ENCODE data around the gene TMEM258. TPM values are rescaled to one million over a fixed set of nuclear protein-coding genes. Genes with fewer than 3 reads are reported as not detected.
A peak's percentile ranks its signal among the peaks of the same experiment; 100 is the strongest.

Gene TMEM258
- total and polyA plus RNA-seq, 9 of the 15 experiments (the other 6 are each of a cell fraction or from before 2014, with no cell fraction given) = 97.2 to 856 (median 231) TPM

DNA sequence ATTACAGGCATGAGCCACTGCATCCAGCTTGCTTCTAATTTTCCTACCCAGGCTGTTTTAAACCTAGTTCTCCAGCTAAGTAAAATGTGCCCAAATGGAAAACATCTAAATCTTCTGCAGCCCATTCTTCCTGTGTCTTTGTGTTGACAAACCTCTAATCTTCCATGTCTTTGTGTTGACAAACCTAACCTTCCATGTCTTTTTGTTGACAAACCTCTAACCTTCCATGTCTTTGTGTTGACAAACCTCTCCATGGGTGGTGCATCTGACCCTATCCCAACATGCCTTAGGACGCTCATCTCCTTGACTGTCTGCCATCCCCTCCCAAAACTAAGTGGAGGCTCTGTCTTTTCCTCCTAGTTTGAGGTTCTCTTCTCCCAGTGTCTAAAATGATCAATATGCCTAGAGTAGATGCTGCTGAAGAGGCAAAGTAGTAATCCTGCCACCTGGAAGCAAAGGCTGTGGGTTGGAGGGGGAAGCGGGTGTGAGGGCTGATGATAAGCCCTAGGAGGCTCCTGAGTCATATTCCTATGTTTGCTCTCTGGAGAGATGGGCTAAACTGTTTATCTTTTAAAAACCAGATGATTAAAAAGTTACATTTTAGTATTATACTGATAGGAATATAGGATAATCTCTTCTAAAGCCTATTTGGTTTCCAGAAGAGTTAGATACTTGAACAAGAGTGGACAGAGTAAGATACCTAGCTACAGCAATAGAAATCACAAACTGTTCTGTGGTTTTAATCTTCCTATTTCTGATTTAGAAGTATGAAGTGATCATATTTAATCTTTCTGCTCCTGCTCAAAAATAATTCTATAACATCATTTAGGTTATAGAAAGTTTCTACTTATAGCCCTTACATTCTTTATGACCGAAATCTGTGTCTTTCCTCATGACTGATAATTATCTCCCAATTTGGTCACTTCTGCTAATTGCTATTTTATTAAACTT lies 8.2 kb upstream of the TMEM258 start (continued):
- TF ChIP-seq, protein P1, sequence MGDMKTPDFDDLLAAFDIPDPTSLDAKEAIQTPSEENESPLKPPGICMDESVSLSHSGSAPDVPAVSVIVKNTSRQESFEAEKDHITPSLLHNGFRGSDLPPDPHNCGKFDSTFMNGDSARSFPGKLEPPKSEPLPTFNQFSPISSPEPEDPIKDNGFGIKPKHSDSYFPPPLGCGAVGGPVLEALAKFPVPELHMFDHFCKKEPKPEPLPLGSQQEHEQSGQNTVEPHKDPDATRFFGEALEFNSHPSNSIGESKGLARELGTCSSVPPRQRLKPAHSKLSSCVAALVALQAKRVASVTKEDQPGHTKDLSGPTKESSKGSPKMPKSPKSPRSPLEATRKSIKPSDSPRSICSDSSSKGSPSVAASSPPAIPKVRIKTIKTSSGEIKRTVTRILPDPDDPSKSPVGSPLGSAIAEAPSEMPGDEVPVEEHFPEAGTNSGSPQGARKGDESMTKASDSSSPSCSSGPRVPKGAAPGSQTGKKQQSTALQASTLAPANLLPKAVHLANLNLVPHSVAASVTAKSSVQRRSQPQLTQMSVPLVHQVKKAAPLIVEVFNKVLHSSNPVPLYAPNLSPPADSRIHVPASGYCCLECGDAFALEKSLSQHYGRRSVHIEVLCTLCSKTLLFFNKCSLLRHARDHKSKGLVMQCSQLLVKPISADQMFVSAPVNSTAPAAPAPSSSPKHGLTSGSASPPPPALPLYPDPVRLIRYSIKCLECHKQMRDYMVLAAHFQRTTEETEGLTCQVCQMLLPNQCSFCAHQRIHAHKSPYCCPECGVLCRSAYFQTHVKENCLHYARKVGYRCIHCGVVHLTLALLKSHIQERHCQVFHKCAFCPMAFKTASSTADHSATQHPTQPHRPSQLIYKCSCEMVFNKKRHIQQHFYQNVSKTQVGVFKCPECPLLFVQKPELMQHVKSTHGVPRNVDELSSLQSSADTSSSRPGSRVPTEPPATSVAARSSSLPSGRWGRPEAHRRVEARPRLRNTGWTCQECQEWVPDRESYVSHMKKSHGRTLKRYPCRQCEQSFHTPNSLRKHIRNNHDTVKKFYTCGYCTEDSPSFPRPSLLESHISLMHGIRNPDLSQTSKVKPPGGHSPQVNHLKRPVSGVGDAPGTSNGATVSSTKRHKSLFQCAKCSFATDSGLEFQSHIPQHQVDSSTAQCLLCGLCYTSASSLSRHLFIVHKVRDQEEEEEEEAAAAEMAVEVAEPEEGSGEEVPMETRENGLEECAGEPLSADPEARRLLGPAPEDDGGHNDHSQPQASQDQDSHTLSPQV (IDR thresholded peaks at IDR 0.05) = peak; percentile 61
- TF ChIP-seq ZNF175 (CRISPR knock-in tag; IDR thresholded peaks at IDR 0.05; ENCODE audit: low read depth) = peak; percentile 46; the same call in 1 of the 2 replicates
- no peak for TF ChIP-seq FOXJ3 (CRISPR knock-in tag; IDR thresholded peaks at IDR 0.05)
- TF ChIP-seq, protein P2, sequence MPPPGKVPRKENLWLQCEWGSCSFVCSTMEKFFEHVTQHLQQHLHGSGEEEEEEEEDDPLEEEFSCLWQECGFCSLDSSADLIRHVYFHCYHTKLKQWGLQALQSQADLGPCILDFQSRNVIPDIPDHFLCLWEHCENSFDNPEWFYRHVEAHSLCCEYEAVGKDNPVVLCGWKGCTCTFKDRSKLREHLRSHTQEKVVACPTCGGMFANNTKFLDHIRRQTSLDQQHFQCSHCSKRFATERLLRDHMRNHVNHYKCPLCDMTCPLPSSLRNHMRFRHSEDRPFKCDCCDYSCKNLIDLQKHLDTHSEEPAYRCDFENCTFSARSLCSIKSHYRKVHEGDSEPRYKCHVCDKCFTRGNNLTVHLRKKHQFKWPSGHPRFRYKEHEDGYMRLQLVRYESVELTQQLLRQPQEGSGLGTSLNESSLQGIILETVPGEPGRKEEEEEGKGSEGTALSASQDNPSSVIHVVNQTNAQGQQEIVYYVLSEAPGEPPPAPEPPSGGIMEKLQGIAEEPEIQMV (tag; conservative IDR thresholded peaks at IDR 0.05; ENCODE audit: low read depth) = no peak
- TF ChIP-seq, protein P3, sequence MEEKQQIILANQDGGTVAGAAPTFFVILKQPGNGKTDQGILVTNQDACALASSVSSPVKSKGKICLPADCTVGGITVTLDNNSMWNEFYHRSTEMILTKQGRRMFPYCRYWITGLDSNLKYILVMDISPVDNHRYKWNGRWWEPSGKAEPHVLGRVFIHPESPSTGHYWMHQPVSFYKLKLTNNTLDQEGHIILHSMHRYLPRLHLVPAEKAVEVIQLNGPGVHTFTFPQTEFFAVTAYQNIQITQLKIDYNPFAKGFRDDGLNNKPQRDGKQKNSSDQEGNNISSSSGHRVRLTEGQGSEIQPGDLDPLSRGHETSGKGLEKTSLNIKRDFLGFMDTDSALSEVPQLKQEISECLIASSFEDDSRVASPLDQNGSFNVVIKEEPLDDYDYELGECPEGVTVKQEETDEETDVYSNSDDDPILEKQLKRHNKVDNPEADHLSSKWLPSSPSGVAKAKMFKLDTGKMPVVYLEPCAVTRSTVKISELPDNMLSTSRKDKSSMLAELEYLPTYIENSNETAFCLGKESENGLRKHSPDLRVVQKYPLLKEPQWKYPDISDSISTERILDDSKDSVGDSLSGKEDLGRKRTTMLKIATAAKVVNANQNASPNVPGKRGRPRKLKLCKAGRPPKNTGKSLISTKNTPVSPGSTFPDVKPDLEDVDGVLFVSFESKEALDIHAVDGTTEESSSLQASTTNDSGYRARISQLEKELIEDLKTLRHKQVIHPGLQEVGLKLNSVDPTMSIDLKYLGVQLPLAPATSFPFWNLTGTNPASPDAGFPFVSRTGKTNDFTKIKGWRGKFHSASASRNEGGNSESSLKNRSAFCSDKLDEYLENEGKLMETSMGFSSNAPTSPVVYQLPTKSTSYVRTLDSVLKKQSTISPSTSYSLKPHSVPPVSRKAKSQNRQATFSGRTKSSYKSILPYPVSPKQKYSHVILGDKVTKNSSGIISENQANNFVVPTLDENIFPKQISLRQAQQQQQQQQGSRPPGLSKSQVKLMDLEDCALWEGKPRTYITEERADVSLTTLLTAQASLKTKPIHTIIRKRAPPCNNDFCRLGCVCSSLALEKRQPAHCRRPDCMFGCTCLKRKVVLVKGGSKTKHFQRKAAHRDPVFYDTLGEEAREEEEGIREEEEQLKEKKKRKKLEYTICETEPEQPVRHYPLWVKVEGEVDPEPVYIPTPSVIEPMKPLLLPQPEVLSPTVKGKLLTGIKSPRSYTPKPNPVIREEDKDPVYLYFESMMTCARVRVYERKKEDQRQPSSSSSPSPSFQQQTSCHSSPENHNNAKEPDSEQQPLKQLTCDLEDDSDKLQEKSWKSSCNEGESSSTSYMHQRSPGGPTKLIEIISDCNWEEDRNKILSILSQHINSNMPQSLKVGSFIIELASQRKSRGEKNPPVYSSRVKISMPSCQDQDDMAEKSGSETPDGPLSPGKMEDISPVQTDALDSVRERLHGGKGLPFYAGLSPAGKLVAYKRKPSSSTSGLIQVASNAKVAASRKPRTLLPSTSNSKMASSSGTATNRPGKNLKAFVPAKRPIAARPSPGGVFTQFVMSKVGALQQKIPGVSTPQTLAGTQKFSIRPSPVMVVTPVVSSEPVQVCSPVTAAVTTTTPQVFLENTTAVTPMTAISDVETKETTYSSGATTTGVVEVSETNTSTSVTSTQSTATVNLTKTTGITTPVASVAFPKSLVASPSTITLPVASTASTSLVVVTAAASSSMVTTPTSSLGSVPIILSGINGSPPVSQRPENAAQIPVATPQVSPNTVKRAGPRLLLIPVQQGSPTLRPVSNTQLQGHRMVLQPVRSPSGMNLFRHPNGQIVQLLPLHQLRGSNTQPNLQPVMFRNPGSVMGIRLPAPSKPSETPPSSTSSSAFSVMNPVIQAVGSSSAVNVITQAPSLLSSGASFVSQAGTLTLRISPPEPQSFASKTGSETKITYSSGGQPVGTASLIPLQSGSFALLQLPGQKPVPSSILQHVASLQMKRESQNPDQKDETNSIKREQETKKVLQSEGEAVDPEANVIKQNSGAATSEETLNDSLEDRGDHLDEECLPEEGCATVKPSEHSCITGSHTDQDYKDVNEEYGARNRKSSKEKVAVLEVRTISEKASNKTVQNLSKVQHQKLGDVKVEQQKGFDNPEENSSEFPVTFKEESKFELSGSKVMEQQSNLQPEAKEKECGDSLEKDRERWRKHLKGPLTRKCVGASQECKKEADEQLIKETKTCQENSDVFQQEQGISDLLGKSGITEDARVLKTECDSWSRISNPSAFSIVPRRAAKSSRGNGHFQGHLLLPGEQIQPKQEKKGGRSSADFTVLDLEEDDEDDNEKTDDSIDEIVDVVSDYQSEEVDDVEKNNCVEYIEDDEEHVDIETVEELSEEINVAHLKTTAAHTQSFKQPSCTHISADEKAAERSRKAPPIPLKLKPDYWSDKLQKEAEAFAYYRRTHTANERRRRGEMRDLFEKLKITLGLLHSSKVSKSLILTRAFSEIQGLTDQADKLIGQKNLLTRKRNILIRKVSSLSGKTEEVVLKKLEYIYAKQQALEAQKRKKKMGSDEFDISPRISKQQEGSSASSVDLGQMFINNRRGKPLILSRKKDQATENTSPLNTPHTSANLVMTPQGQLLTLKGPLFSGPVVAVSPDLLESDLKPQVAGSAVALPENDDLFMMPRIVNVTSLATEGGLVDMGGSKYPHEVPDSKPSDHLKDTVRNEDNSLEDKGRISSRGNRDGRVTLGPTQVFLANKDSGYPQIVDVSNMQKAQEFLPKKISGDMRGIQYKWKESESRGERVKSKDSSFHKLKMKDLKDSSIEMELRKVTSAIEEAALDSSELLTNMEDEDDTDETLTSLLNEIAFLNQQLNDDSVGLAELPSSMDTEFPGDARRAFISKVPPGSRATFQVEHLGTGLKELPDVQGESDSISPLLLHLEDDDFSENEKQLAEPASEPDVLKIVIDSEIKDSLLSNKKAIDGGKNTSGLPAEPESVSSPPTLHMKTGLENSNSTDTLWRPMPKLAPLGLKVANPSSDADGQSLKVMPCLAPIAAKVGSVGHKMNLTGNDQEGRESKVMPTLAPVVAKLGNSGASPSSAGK (IDR thresholded peaks at IDR 0.05) = no peak
- TF ChIP-seq BDP1 (IDR thresholded peaks at IDR 0.05; ENCODE audit: insufficient read depth, insufficient read length) = no peak
- no peak for TF ChIP-seq PCBP1 (IDR thresholded peaks at IDR 0.05; ENCODE audit: low read depth, low read length, poor library complexity, severe bottlenecking)

Data from K562 (cell line).